Ovary (tissue), 3 donors: ENCODE results near the gene WHAMM.

Source experiments
- CTCF ChIP-seq, 3 donors: fragments of 450-650 bp in 2 of 3; fragments of 200-600 bp in 1 of 3; IDR thresholded peaks; one replicate each; pipeline versions ENCODE4 v1.5.1 to v1.8.0; 2016 to 2022; ENCODE audit warnings: antibody characterized with exemption in 3 of 3, mild to moderate bottlenecking in 1 of 3
- EP300 ChIP-seq: sonication (generic); formaldehyde crosslinking; IDR thresholded peaks from one replicate; pipeline ENCODE4 v1.6.1; 2017; ENCODE audit warnings: antibody characterized with exemption
- donor health status: DM: no; HTN: no; CAD: no.

DNA sequence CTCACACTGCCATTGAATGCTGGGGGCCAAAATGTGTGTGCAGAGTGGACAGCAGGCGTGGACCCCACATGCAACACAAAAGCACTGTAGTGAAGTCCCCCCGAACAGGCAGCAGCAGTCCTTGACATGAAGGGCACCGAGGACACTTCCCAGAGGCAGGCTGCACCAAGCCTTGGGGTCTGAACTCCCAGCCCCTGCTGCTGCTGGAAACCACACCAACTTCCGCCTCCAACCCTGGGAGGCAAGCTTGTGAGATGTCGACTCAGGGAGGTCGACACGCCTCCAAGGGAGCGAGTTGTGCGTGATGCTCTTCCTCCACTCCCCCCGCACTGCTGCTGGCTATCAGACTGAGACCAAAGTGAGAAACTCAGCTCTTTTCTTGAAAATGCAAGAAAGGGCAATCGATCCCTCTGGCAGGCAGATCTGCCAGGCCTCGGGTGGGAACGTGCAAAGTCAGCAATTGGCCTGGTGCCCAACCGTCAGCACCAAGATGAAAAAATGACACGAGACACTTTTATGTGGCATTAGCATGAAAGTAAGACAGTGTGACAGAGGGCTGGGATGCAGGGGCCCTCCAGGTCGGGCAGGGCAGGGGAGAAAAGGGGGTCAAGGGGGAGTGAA lies 43.6 kb downstream of the WHAMM start:
- TF ChIP-seq EP300 (no peak), CTCF (IDR thresholded peaks at IDR 0.05) (no peak)
